Measurements from ENCODE around the gene HPN. TPM values are rescaled to one million over a fixed set of nuclear protein-coding genes. Genes with fewer than 3 reads are reported as not detected.

The HPN gene
- total RNA-seq, 2 experiments from 2014 or later, result 0.11 TPM; not detected in 1

DNA sequence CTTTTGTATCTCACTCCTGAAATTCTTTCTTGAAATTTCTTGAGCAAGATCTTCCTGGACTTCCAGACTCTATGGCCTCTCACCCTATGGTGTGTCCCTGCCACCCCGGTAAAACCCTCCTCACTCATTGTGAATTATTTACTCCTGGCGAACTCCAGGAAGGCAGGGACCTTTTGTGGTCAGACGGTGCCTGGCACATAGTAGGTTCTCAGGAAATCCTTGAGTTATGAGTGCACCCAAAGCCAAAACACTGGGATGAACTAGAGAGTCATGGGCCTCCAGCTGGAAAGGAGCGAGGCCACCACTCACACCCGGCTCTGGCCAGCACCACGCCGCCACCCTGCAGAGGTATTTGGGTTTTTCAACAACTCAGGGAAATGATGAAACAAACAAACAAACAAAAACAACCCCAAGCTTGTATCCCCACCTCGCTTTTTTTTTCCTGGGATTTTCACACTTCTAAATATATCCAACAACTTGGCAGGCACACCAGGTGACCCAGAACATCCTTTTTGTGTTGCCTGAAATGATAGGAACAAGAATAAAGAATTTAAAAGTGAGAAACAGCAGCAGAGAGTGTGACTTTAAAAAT lies 11.2 kb downstream of the HPN start:
- TF ChIP-seq, protein P1, sequence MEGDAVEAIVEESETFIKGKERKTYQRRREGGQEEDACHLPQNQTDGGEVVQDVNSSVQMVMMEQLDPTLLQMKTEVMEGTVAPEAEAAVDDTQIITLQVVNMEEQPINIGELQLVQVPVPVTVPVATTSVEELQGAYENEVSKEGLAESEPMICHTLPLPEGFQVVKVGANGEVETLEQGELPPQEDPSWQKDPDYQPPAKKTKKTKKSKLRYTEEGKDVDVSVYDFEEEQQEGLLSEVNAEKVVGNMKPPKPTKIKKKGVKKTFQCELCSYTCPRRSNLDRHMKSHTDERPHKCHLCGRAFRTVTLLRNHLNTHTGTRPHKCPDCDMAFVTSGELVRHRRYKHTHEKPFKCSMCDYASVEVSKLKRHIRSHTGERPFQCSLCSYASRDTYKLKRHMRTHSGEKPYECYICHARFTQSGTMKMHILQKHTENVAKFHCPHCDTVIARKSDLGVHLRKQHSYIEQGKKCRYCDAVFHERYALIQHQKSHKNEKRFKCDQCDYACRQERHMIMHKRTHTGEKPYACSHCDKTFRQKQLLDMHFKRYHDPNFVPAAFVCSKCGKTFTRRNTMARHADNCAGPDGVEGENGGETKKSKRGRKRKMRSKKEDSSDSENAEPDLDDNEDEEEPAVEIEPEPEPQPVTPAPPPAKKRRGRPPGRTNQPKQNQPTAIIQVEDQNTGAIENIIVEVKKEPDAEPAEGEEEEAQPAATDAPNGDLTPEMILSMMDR (IDR thresholded peaks at IDR 0.05), result no peak
- Mint-ChIP-seq H3K4me1 (ENCODE audit: low read depth) (no peaks in the 10 kb centered on the region), H3K9me3 (no peaks in the 10 kb centered on the region), H3K27me3 (no peaks in the 10 kb centered on the region), H3K27ac (no peak overlapping the region), H3K4me3 (no peak overlapping the region), H3K36me3 (ENCODE audit: low read depth) (no peaks in the 10 kb centered on the region)
- POLR2A ChIA-PET, result no interaction called here
- no peak for DNase-seq
- ATAC-seq, result no peak
- intact Hi-C loops (cut with micrococcal nuclease), result no loop called here
- CTCF ChIA-PET, result interaction anchor here (4.4 to 4.5 kb wide), 2 partner anchors 8 to 14 kb away, joined by 17 to 40 read pairs; no protein-coding TSS in a partner anchor

DNA sequence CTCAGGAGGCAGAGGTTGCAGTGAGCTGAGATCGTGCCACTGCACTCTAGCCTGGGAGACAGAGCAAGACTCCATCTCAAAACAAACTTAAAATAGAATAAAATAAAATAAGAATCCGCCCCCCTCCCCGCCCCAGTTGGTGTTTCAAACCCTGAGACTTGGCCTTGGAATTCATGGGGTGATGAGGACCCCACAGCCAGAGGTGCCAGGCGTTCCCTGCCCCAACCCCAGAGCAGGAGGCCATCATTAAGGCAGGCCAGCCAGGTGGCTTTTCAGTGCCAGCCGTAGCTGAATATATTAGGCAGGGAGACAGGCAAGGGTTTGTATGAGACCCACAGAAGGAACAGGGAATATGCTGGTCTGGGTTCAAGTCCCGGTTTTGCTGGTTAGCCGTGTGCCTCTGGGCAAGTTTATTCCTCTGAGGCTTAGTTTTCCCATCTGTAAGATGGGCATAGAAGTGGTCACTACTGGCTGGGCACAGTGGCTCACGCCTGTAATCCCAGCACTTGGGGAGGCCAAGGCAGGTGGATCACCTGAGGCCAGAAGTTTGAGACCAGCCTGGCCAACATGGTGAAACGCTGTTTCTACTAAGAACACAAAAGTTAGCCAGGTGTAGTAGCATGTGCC lies 12.3 kb downstream of the HPN start:
- H3K4me1 Mint-ChIP-seq (ENCODE audit: low read depth), result no peaks in the 10 kb centered on the region
- POLR2A ChIA-PET, result no interaction called here
- H3K4me3 Mint-ChIP-seq, result no peak overlapping the region
- intact Hi-C loops (cut with micrococcal nuclease), result no loop called here
- no peaks in the 10 kb centered on the region for H3K9me3 Mint-ChIP-seq
- H3K36me3 Mint-ChIP-seq (ENCODE audit: low read depth), result no peaks in the 10 kb centered on the region
- TF ChIP-seq, protein P1 (IDR thresholded peaks at IDR 0.05), result no peak
- H3K27me3 Mint-ChIP-seq, result no peaks in the 10 kb centered on the region
- DNase-seq (no peak), ATAC-seq (no peak)
- CTCF ChIA-PET, result interaction anchor here (4.5 kb wide), 1 partner anchor 9 kb away, joined by 40 read pairs; no protein-coding TSS in a partner anchor
- H3K27ac Mint-ChIP-seq, result no peak overlapping the region

DNA sequence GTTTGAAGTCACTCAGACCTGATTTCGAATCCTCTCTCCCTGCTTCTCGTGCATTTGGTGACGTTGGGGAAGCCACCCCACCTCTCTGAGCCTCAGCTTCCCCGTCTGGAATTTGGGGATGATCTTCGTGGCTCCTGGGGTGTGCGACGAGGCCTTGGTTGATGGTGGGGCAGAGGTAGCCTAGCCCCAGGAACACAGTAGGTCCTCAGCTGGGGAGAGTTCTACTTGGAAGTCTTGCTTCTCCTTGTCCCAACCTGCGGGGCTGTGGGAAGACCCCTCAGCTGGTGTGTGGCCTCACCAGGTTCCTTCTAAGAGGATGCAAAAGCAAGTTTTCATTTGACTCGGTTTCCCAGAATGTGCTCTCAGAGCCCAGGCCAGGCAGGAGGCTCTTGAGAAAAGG lies 13.1 kb downstream of the HPN start:
- POLR2A ChIA-PET, result no interaction called here
- H3K4me3 Mint-ChIP-seq, result no peak overlapping the region

DNA sequence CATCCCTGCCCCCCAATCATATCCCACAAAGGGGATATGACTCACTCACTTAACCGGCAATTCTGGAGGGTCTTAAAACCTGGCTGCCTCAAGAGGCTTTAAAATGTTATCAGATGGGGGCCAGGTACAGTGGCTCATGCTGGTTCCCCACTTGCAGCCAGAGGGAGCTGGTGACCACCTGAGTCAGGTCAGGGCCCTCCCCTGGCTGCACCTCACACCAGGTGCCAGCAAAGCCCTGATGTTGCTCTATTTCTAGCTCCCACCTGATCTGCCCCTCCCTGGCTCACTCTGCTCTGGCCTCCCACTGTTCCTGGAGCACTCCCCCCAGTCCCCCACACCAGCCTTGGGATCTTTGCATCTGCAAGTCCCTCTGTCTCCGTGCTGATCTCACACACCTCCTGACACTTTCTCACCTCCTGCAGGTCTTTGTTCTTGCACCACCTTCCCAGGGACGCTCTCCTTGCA lies 14.2 kb downstream of the HPN start:
- H3K4me1 Mint-ChIP-seq (ENCODE audit: low read depth), result no peaks in the 10 kb centered on the region
- ChIA-PET CTCF (interaction anchor here (1.3 to 4.5 kb wide), 8 partner anchors 10 to 86 kb away, joined by 3 to 40 read pairs (median 6); no protein-coding TSS in a partner anchor), POLR2A (no interaction called here)
- no peaks in the 10 kb centered on the region for H3K9me3 Mint-ChIP-seq
- no peaks in the 10 kb centered on the region for H3K27me3 Mint-ChIP-seq
- TF ChIP-seq, protein P1 (IDR thresholded peaks at IDR 0.05), result peak; percentile 14
- no peak overlapping the region for H3K27ac Mint-ChIP-seq
- intact Hi-C loops (cut with micrococcal nuclease), result no loop called here
- ATAC-seq, result peak; percentile 66
- H3K4me3 Mint-ChIP-seq, result no peak overlapping the region
- peak; percentile 46 for DNase-seq
- H3K36me3 Mint-ChIP-seq (ENCODE audit: low read depth), result no peaks in the 10 kb centered on the region

More for the DNA sequence above, 13.1 kb downstream of the HPN start:
- TF ChIP-seq, protein P1 (IDR thresholded peaks at IDR 0.05), result no peak
- ATAC-seq (no peak), DNase-seq (no peak)
- no peaks in the 10 kb centered on the region for H3K9me3 Mint-ChIP-seq
- intact Hi-C loops (cut with micrococcal nuclease), result no loop called here
- CTCF ChIA-PET, result interaction anchor here (1.3 to 4.5 kb wide), 4 partner anchors 8 to 87 kb away, joined by 4 to 40 read pairs (median 14); no protein-coding TSS in a partner anchor
- no peak overlapping the region for H3K27ac Mint-ChIP-seq
- no peaks in the 10 kb centered on the region for H3K36me3 Mint-ChIP-seq (ENCODE audit: low read depth)
- no peaks in the 10 kb centered on the region for H3K27me3 Mint-ChIP-seq
- H3K4me1 Mint-ChIP-seq (ENCODE audit: low read depth), result no peaks in the 10 kb centered on the region

DNA sequence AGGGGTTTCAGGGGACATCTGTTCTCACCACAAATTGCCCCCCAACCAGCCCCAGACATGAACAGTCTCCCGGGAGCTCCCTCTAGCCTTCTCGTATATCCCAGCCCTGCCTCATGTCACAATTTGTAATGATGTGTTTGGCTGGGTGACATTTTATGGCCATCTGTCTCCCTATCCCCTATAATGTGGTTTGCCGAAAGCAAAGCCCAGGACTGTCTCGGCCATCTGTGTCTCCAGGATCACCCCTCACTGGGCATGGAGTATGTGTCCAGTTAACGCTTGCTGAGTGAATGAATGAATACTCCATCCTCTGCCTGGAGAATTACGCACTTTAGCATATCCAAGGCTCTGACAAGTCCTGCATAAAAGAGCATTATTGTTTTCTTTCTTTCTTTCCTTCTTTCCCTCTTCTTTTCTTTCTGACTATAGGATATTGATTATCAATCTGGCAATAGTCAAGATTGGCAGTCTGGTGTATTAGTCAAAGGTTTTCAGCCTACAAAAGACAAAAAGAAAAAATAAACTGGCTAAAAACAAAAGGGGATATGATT lies 15.1 kb downstream of the HPN start:
- Mint-ChIP-seq H3K4me1 (ENCODE audit: low read depth) (no peaks in the 10 kb centered on the region), H3K27ac (no peak overlapping the region), H3K4me3 (no peak overlapping the region), H3K9me3 (no peaks in the 10 kb centered on the region), H3K36me3 (ENCODE audit: low read depth) (no peaks in the 10 kb centered on the region), H3K27me3 (no peaks in the 10 kb centered on the region)
- POLR2A ChIA-PET, result no interaction called here
- no peak for ATAC-seq
- DNase-seq, result no peak
- intact Hi-C loops (cut with micrococcal nuclease), result no loop called here
- TF ChIP-seq, protein P1 (IDR thresholded peaks at IDR 0.05), result no peak
- CTCF ChIA-PET, result interaction anchor here (1.3 to 4.5 kb wide), 7 partner anchors 10 to 85 kb away, joined by 3 to 40 read pairs (median 8); no protein-coding TSS in a partner anchor

All from activated CD8-positive, alpha-beta T cell treated with anti-CD3 and anti-CD28 coated beads for 36 hours (primary cell).